ENCODE data around the gene AMZ2.

AMZ2 gene

DNA sequence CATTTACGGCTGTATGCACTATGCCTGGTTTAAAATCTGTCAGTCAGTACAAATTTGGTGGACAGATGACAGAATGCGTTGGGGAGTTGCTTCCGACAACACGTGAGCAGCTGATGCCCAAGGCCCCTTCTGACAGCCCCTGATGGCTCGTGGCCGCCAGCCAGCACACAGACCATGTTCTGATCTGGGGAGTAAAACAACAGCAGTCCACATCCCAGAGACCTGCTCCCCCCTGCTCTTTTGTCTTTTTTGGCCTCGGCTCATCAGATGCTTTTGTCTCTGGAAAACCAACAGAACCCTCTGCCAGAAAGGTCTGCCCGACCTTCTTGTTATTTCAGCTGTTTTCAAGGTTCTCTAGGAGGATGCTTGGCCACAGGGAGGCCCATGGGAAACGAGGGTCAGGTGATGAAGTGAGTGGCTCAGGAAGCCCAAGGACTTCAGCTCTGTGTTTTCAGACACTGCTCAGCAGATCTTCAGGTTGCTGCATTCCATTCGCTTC is 54.3 kb downstream of the AMZ2 start:
- H3K27ac ChIP-seq (ENCODE audit: low read length) = no peak overlapping the region
- H3K4me3 ChIP-seq (ENCODE audit: low read length in 2 of 2) = no peak overlapping the region
- peaks cover 0 to 3% of the 10 kb centered on the region in 2 donors for H3K9me3 ChIP-seq (ENCODE audit: control insufficient read depth in 2 of 2, low read length in 2 of 2)
- H3K36me3 ChIP-seq (ENCODE audit: control insufficient read depth in 2 of 2, insufficient read depth in 2 of 2, low read length in 2 of 2) = no peaks in the 10 kb centered on the region
- H3K27me3 ChIP-seq (ENCODE audit: control insufficient read depth in 1 of 2, insufficient read depth in 2 of 2, low read length in 2 of 2) = peaks cover 0 to 2% of the 10 kb centered on the region in 2 donors
- H3K9ac ChIP-seq (ENCODE audit: low read length in 2 of 2) = no peak overlapping the region
- H3K4me1 ChIP-seq (ENCODE audit: control insufficient read depth, insufficient read depth, low read length) = no peaks in the 10 kb centered on the region

GRCh38 chr17:68302666-68303065 is 54.8 kb downstream of the AMZ2 start:
- Histone ChIP-seq H3K9ac (ENCODE audit: low read length in 2 of 2) (no peak overlapping the region), H3K9me3 (ENCODE audit: control insufficient read depth in 2 of 2, low read length in 2 of 2) (peaks cover 0 to 3% of the 10 kb centered on the region in 2 donors), H3K36me3 (ENCODE audit: control insufficient read depth in 2 of 2, insufficient read depth in 2 of 2, low read length in 2 of 2) (no peaks in the 10 kb centered on the region), H3K27ac (ENCODE audit: low read length) (no peak overlapping the region), H3K27me3 (ENCODE audit: control insufficient read depth in 1 of 2, insufficient read depth in 2 of 2, low read length in 2 of 2) (no peaks in the 10 kb centered on the region), H3K4me3 (ENCODE audit: low read length in 2 of 2) (no peak overlapping the region), H3K4me1 (ENCODE audit: control insufficient read depth, insufficient read depth, low read length) (no peaks in the 10 kb centered on the region)

GRCh38 chr17:68304706-68305105 is 56.9 kb downstream of the AMZ2 start:
- H3K27ac ChIP-seq (ENCODE audit: low read length) = no peak overlapping the region
- peaks cover 0 to 3% of the 10 kb centered on the region in 2 donors for H3K9me3 ChIP-seq (ENCODE audit: control insufficient read depth in 2 of 2, low read length in 2 of 2)
- no peak overlapping the region for H3K9ac ChIP-seq (ENCODE audit: low read length in 2 of 2)
- no peaks in the 10 kb centered on the region for H3K27me3 ChIP-seq (ENCODE audit: control insufficient read depth in 1 of 2, insufficient read depth in 2 of 2, low read length in 2 of 2)
- no peaks in the 10 kb centered on the region for H3K4me1 ChIP-seq (ENCODE audit: control insufficient read depth, insufficient read depth, low read length)
- no peaks in the 10 kb centered on the region for H3K36me3 ChIP-seq (ENCODE audit: control insufficient read depth in 2 of 2, insufficient read depth in 2 of 2, low read length in 2 of 2)
- H3K4me3 ChIP-seq (ENCODE audit: low read length in 2 of 2) = no peak overlapping the region

- H3K27ac ChIP-seq (ENCODE audit: low read length) = no peak overlapping the region
- H3K9me3 ChIP-seq (ENCODE audit: control insufficient read depth in 2 of 2, low read length in 2 of 2) = peaks cover 0 to 3% of the 10 kb centered on the region in 2 donors
- H3K9ac ChIP-seq (ENCODE audit: low read length in 2 of 2) = no peak overlapping the region
- no peaks in the 10 kb centered on the region for H3K36me3 ChIP-seq (ENCODE audit: control insufficient read depth in 2 of 2, insufficient read depth in 2 of 2, low read length in 2 of 2)
- H3K4me1 ChIP-seq (ENCODE audit: control insufficient read depth, insufficient read depth, low read length) = no peaks in the 10 kb centered on the region
- H3K4me3 ChIP-seq (ENCODE audit: low read length in 2 of 2) = no peak overlapping the region
- no peaks in the 10 kb centered on the region for H3K27me3 ChIP-seq (ENCODE audit: control insufficient read depth in 1 of 2, insufficient read depth in 2 of 2, low read length in 2 of 2)
Observed at GRCh38 chr17:68305142-68305541, 57.3 kb downstream of the AMZ2 start.

All from stomach smooth muscle (tissue), 2 donors.